ENCODE measurements around the gene MIS18A. TPM values are rescaled to one million over a fixed set of nuclear protein-coding genes. Genes with fewer than 3 reads are reported as not detected.

The MIS18A gene
- total and polyA plus RNA-seq, 4 experiments from 2014 or later = 6.7 to 10.8 (median 9.5) TPM

DNA sequence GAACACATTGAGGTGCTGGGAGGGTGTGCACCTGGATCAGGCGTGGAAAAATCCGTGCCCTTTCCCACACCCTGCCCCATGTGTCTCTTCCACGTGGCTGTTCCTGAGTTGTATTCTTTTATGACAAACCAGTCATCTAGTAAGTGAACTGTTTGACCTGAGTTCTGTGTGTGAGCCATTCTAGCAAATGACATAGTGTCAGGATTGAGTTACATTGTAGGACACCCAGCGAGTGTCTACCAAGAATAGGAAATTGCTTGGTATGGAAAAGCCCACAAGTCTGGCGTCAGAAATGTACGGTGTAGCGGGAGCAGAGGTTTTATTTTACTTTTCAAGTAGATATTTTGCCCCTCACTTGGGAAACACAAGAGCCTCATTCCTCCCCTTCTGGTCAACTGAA, 18.6 kb upstream of the MIS18A start:
- Mint-ChIP-seq H3K36me3 (peaks cover 3 to 4% of the 10 kb centered on the region in 2 donors), H3K9me3 (no peaks in the 10 kb centered on the region), H3K27ac (no peak overlapping the region), H3K4me1 (no peaks in the 10 kb centered on the region), H3K27me3 (no peaks in the 10 kb centered on the region), H3K4me3 (no peak overlapping the region)
- ChIA-PET CTCF (ENCODE audit: partially characterized antibody) (no interaction called here), POLR2A (ENCODE audit: partially characterized antibody) (no interaction called here)
- Histone ChIP-seq H3K9me3 (ENCODE audit: control insufficient read depth in 1 of 2, low read length in 2 of 2) (no peaks in the 10 kb centered on the region), H3K27ac (ENCODE audit: low read depth, low read length) (no peak overlapping the region), H3K4me3 (ENCODE audit: low read length in 2 of 2) (no peak overlapping the region), H3K27me3 (ENCODE audit: insufficient read depth, low read length) (no peaks in the 10 kb centered on the region), H3K36me3 (ENCODE audit: insufficient read depth, low read length) (no peaks in the 10 kb centered on the region), H3K4me1 (ENCODE audit: insufficient read depth, low read length) (no peaks in the 10 kb centered on the region)
- intact Hi-C loops (cut with micrococcal nuclease) = no loop called here
- DNase-seq = no peak

DNA sequence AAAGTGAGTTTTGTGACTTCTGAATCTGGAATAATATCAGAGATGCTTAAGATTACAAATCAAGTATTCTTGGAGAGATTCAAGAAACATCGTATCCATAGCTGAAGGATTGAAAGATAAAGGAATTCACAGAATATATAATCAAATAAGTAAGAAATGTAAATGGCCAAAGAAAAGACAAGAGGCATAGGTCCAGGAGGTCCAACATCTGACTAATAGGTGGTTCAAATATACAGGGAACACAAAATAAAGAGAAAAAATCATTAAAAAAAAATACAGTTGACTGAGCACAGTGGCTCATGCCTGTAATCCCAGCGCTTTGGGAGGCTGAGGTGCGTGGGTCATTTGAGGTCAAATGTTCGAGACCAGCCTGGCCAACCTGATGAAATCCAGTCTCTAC, 6.6 kb upstream of the MIS18A start:
- no peak for DNase-seq
- intact Hi-C loops (cut with micrococcal nuclease) = no loop called here
- CTCF ChIA-PET (ENCODE audit: partially characterized antibody) = no interaction called here
- H3K27ac Mint-ChIP-seq = no peak overlapping the region
- Histone ChIP-seq H3K4me3 (ENCODE audit: low read length in 2 of 2) (no peak overlapping the region), H3K27ac (ENCODE audit: low read depth, low read length) (no peak overlapping the region), H3K9me3 (ENCODE audit: control insufficient read depth in 1 of 2, low read length in 2 of 2) (no peaks in the 10 kb centered on the region), H3K27me3 (ENCODE audit: insufficient read depth, low read length) (no peaks in the 10 kb centered on the region), H3K36me3 (ENCODE audit: insufficient read depth, low read length) (no peaks in the 10 kb centered on the region), H3K4me1 (ENCODE audit: insufficient read depth, low read length) (no peaks in the 10 kb centered on the region)
- no peaks in the 10 kb centered on the region for H3K9me3 Mint-ChIP-seq
- peaks cover 1 to 2% (median 2%) of the 10 kb centered on the region in 4 donors for H3K4me1 Mint-ChIP-seq
- POLR2A ChIA-PET (ENCODE audit: partially characterized antibody) = no interaction called here
- H3K4me3 Mint-ChIP-seq = no peak overlapping the region
- no peaks in the 10 kb centered on the region for H3K27me3 Mint-ChIP-seq
- H3K36me3 Mint-ChIP-seq = peaks cover 0 to 10% of the 10 kb centered on the region in 2 donors

DNA sequence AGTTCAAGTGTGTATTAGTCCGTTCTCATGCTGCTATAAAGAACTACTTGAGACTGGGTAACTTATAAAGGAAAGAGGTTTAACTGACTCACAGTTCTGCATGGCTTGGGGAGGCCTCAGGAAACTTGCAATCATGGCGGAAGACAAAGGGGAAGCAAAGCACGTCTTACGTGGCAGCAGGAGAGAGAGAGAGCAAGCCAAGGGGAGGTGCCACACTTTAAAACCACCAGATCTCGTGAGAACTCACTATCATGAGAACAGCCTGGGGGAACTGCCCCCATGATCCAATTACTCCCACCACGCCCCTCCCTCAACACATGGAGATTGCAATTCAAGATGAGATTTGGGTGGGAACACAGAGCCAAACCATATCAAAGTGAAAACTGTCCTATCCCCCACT, 4.1 kb upstream of the MIS18A start:
- no peak overlapping the region for H3K27ac Mint-ChIP-seq
- H3K27me3 ChIP-seq (ENCODE audit: insufficient read depth, low read length) = no peaks in the 10 kb centered on the region
- no peak overlapping the region for H3K4me3 Mint-ChIP-seq
- intact Hi-C loops (cut with micrococcal nuclease) = no loop called here
- no peaks in the 10 kb centered on the region for H3K27me3 Mint-ChIP-seq
- no peak for DNase-seq
- no peaks in the 10 kb centered on the region for H3K9me3 ChIP-seq (ENCODE audit: control insufficient read depth in 1 of 2, low read length in 2 of 2)
- CTCF ChIA-PET (ENCODE audit: partially characterized antibody) = no interaction called here
- peaks cover 17% of the 10 kb centered on the region for H3K4me1 ChIP-seq (ENCODE audit: insufficient read depth, low read length)
- peaks cover 12 to 26% (median 20%) of the 10 kb centered on the region in 4 donors for H3K4me1 Mint-ChIP-seq
- no peak overlapping the region for H3K4me3 ChIP-seq (ENCODE audit: low read length in 2 of 2)
- peaks cover 10% of the 10 kb centered on the region in 2 donors for H3K36me3 Mint-ChIP-seq
- H3K27ac ChIP-seq (ENCODE audit: low read depth, low read length) = no peak overlapping the region
- H3K36me3 ChIP-seq (ENCODE audit: insufficient read depth, low read length) = no peaks in the 10 kb centered on the region
- POLR2A ChIA-PET (ENCODE audit: partially characterized antibody) = no interaction called here
- peaks cover 0 to 3% (median 0%) of the 10 kb centered on the region in 8 donors for H3K9me3 Mint-ChIP-seq

GRCh38 chr21:32281531-32281930, 2.7 kb upstream of the MIS18A start:
- no peaks in the 10 kb centered on the region for H3K9me3 ChIP-seq (ENCODE audit: control insufficient read depth in 1 of 2, low read length in 2 of 2)
- no peak for DNase-seq
- peaks cover 23% of the 10 kb centered on the region for H3K4me1 ChIP-seq (ENCODE audit: insufficient read depth, low read length)
- CTCF ChIA-PET (ENCODE audit: partially characterized antibody) = no interaction called here
- POLR2A ChIA-PET (ENCODE audit: partially characterized antibody) = no interaction called here
- H3K4me3 ChIP-seq (ENCODE audit: low read length in 2 of 2) = no peak overlapping the region
- H3K27ac ChIP-seq (ENCODE audit: low read depth, low read length) = no peak overlapping the region
- Mint-ChIP-seq H3K4me3 (no peak overlapping the region), H3K36me3 (peaks cover 10% of the 10 kb centered on the region in 2 donors), H3K9me3 (peaks cover 0 to 3% (median 0%) of the 10 kb centered on the region in 8 donors), H3K4me1 (peaks cover 13 to 29% (median 22%) of the 10 kb centered on the region in 4 donors), H3K27me3 (no peaks in the 10 kb centered on the region), H3K27ac (peak overlapping the region in 1 of 7 donors; percentile 93)
- H3K36me3 ChIP-seq (ENCODE audit: insufficient read depth, low read length) = no peaks in the 10 kb centered on the region
- no peaks in the 10 kb centered on the region for H3K27me3 ChIP-seq (ENCODE audit: insufficient read depth, low read length)
- intact Hi-C loops (cut with micrococcal nuclease) = no loop called here

- ChIA-PET CTCF (ENCODE audit: partially characterized antibody) (interaction anchor here (0.8 kb wide), 1 partner anchor 322 kb away, joined by 3 read pairs; no protein-coding TSS in a partner anchor), POLR2A (ENCODE audit: partially characterized antibody) (interaction anchor here (0.9 to 1.5 kb wide), 7 partner anchors 11 to 492 kb away, joined by 3 to 8 read pairs (median 3); partner anchors contain the start of genes CFAP298 and PAXBP1)
- H3K9me3 Mint-ChIP-seq = peaks cover 0 to 3% (median 0%) of the 10 kb centered on the region in 8 donors
- H3K27me3 Mint-ChIP-seq = no peaks in the 10 kb centered on the region
- Histone ChIP-seq H3K27ac (ENCODE audit: low read depth, low read length) (peak overlapping the region; percentile 67), H3K27me3 (ENCODE audit: insufficient read depth, low read length) (no peaks in the 10 kb centered on the region), H3K9me3 (ENCODE audit: control insufficient read depth in 1 of 2, low read length in 2 of 2) (no peaks in the 10 kb centered on the region), H3K36me3 (ENCODE audit: insufficient read depth, low read length) (no peaks in the 10 kb centered on the region), H3K4me1 (ENCODE audit: insufficient read depth, low read length) (peaks cover 23% of the 10 kb centered on the region), H3K4me3 (ENCODE audit: low read length in 2 of 2) (peak overlapping the region; percentile 73 to 84)
- intact Hi-C loops (cut with micrococcal nuclease) = loop anchor here (2.0 to 5.0 kb wide), 5 partner anchors 113 to 547 kb away; partner anchors contain the start of genes CFAP298, EVA1C, SCAF4 and URB1
- peak overlapping the region; percentile 93 to 98 (median 96) for H3K27ac Mint-ChIP-seq
- DNase-seq = no peak
- peaks cover 15 to 18% of the 10 kb centered on the region in 2 donors for H3K36me3 Mint-ChIP-seq
- peaks cover 17 to 36% (median 27%) of the 10 kb centered on the region in 4 donors for H3K4me1 Mint-ChIP-seq
- H3K4me3 Mint-ChIP-seq = peak overlapping the region; percentile 96 to 100 (median 99)
Observed at GRCh38 chr21:32279377-32279680, 480 bp upstream of the MIS18A start.

DNA sequence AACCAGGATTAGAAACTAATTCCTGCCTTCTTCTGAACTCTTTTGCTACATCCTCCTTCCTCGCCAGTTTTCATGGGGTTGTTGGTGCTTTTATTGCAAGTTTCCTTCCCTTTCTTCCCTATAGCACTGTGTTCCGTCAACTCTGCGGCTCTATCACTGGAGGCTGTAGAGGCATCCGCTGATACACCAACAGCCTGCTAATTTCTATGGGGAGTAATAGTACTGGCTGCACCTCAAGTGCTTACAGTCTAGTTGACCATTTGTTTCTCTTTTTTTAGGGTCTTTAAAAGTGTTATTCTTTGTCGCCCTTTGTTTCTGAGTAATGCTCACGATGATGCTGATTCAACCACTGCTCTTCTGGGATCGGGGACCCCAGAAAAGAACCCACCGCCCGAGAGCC, 746 bp downstream of the MIS18A start:
- no peaks in the 10 kb centered on the region for H3K27me3 ChIP-seq (ENCODE audit: insufficient read depth, low read length)
- H3K27me3 Mint-ChIP-seq = no peaks in the 10 kb centered on the region
- H3K36me3 ChIP-seq (ENCODE audit: insufficient read depth, low read length) = no peaks in the 10 kb centered on the region
- H3K4me1 Mint-ChIP-seq = peaks cover 17 to 36% (median 27%) of the 10 kb centered on the region in 4 donors
- H3K4me1 ChIP-seq (ENCODE audit: insufficient read depth, low read length) = peaks cover 23% of the 10 kb centered on the region
- DNase-seq = no peak
- POLR2A ChIA-PET (ENCODE audit: partially characterized antibody) = interaction anchor here (0.6 to 1.4 kb wide), 3 partner anchors 13 to 465 kb away, joined by 3 to 4 read pairs (median 3); no protein-coding TSS in a partner anchor
- peaks cover 0 to 3% (median 0%) of the 10 kb centered on the region in 8 donors for H3K9me3 Mint-ChIP-seq
- H3K4me3 ChIP-seq (ENCODE audit: low read length in 2 of 2) = peak overlapping the region; percentile 73 to 84
- H3K4me3 Mint-ChIP-seq = peak overlapping the region; percentile 96 to 100 (median 99)
- peaks cover 16 to 23% of the 10 kb centered on the region in 2 donors for H3K36me3 Mint-ChIP-seq
- H3K27ac Mint-ChIP-seq = peak overlapping the region; percentile 53 to 93 (median 85)
- CTCF ChIA-PET (ENCODE audit: partially characterized antibody) = no interaction called here
- H3K9me3 ChIP-seq (ENCODE audit: control insufficient read depth in 1 of 2, low read length in 2 of 2) = no peaks in the 10 kb centered on the region
- H3K27ac ChIP-seq (ENCODE audit: low read depth, low read length) = peak overlapping the region; percentile 67
- intact Hi-C loops (cut with micrococcal nuclease) = loop anchor here (2.0 to 5.0 kb wide), 5 partner anchors 115 to 545 kb away; partner anchors contain the start of genes CFAP298, EVA1C, SCAF4 and URB1

- DNase-seq = no peak
- POLR2A ChIA-PET (ENCODE audit: partially characterized antibody) = no interaction called here
- no peaks in the 10 kb centered on the region for H3K9me3 ChIP-seq (ENCODE audit: control insufficient read depth in 1 of 2, low read length in 2 of 2)
- H3K27me3 ChIP-seq (ENCODE audit: insufficient read depth, low read length) = no peaks in the 10 kb centered on the region
- no peak overlapping the region for H3K27ac ChIP-seq (ENCODE audit: low read depth, low read length)
- Mint-ChIP-seq H3K4me3 (peak overlapping the region in 5 of 8 donors; percentile 6 to 33 (median 25)), H3K9me3 (peaks cover 0 to 3% (median 0%) of the 10 kb centered on the region in 8 donors), H3K27me3 (no peaks in the 10 kb centered on the region), H3K27ac (peak overlapping the region in 1 of 7 donors; percentile 4), H3K4me1 (peaks cover 18 to 36% (median 27%) of the 10 kb centered on the region in 4 donors), H3K36me3 (peaks cover 16 to 26% of the 10 kb centered on the region in 2 donors)
- CTCF ChIA-PET (ENCODE audit: partially characterized antibody) = no interaction called here
- peaks cover 23% of the 10 kb centered on the region for H3K4me1 ChIP-seq (ENCODE audit: insufficient read depth, low read length)
- intact Hi-C loops (cut with micrococcal nuclease) = loop anchor here (5.0 kb wide), 1 partner anchor 336 kb away; the partner anchor contains the start of gene CFAP298
- H3K4me3 ChIP-seq (ENCODE audit: low read length in 2 of 2) = no peak overlapping the region
- H3K36me3 ChIP-seq (ENCODE audit: insufficient read depth, low read length) = no peaks in the 10 kb centered on the region
Observed at GRCh38 chr21:32276671-32277070, 2.2 kb downstream of the MIS18A start.
